Measurements from ENCODE around the gene FGGY.
"Not testable (repeated sequence)": the region's sequence is repeated elsewhere in the genome, so short reads cannot be mapped to it uniquely, and the experiment has no call there.

Gene FGGY

DNA sequence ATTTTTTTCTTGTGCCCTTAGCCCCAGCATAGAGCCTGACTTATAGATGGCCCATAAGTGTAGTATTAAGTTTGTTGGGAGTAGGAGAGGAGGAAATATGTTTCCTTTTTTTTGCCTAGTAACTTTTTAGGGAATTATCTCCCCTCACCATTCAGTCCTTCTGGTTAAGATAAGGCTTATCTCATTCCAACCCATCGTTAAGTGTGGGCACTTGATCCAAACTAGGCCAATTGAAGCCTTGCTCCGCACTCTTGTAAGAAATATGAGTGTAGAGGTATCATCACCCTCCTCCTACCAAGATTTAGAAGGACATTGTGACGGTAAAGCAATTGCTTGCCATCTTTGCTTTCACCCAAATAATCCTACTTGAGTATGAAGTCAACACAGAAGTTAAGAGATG is 8.8 kb upstream of the FGGY start:
- DNase-seq (ENCODE audit: low read depth): no peak

DNA sequence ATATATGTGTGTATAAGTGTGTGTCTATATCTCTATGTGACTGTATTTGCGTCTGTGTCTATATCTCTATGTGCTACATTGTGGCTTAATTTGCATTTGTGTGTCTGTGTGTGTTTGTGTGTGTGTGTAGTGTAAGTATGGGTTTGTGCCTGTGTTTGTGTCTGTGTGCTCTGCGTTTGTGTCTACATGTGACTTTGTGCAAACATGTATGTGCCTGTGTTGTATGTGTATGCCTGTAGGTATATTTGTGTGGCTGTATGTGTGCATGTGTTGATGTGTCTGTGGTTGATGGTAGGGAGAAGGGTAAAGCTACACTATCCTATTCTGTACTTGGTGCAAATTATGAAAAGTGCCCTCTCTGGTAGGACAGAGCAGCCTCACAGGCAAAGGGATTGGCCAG is 7.3 kb upstream of the FGGY start:
- no peak for DNase-seq (ENCODE audit: low read depth)

DNA sequence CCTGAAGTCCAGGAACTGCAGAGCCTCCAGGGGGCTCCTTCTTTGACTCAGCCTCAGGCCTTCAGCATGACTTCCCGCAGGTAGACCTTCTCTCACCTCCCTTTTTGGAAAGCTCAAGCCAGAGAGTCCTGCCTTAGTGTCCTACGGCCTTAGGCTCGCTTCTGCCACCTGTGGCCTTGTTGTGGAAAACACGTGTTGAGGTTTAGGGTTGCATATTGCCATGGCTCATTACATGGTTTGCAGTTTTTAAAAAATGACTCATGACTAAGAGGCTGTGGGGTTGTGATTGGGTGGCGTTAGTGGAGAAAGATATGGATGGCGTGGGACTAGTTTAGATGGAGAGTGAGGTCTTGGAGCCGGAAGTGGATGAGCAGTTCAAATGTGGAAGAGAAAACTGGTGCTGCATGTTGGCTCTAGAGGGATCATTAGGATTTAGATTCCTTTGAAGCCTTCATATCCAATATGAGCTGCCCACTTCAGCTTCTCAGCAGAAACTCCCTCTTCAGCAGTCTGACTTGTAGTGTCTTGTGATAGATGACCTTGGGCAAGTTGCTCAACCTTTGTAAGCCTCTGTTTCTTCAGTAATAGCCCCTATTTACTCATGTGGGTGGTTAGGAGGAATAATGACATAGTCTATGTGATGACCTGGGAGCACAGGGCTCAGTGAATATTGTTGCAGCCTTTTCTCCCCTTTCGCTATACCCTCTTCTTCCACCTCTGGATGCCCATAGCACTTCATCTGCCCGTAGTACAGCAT is 6.5 kb upstream of the FGGY start:
- no peak for DNase-seq (ENCODE audit: low read depth)

DNA sequence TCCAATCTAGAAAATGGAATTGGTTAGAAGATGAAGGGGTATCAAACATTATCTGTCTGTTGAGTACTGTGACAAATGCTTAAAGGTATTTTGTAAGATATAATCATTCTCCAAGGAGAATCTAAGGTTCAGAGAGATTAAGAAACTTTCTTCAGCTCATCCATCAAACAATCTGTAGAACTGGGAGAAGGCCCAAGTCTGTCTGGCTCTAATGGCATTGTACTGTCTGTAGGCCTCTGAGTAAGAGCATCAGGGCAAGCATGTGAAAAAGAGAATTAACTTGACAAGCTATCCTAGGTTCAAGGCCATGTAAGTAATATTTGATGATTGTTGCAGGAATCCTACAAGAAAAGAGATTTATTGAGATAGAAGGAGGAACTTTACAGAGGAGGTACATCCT is 5.3 kb upstream of the FGGY start:
- DNase-seq (ENCODE audit: low read depth): no peak

DNA sequence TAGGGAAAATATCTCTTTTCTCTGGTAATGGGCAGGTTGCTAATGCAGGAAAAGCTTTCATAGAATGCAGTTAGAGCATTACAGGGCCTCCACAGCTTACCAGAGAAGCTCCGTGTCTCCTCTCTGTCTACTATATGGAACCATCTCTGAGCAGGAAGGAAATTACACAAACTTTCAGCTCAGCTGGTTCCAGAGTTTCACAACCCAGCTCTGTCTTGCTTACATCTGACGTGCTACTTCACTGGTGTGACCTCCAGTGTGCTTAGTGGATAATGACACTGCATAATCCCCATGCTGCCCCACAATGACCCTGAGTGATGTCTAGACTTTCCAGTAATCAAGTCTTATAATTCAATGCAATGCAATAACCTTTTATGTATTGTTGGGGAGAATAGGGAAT is 4.3 kb upstream of the FGGY start:
- DNase-seq (ENCODE audit: low read depth): no peak

DNA sequence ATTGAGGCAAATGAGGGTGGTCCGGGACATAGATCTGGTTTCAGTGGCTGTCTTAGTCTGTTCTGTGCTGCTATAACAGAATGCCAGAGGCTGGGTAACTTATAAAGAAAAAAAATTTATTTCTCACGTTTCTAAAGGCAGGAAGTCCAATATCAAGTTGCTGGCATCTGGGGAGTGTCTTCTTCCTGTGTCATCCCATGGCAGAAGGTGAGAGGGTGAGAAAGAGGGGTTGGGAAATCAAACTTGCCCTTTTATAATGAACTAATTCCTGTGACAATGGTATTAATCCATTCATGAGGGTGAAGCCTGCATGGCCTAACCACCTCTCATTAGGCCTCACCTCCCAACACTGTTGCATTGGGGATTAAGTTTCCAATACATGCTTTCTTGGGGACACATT is 3.7 kb upstream of the FGGY start:
- DNase-seq (ENCODE audit: low read depth): no peak

DNA sequence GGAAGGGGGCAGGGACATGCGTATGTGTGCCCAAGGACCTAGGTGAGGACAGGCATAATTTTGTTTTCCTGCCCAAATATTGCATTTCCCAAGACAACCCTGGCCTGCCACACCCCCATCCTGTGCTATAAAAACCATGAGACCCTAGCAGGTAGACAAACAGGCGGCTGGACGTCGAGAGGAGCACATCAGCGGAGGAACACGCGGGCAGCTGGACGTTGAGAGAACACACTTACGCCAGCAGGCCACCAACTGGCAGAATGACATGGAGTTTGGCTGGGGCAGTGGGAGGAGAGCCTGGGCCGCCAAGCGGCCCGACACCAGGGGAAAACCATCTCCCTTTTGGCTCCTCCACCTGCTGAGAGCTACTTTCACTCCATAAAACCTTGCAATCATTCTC is 3.0 kb upstream of the FGGY start:
- no peak for DNase-seq (ENCODE audit: low read depth)

DNA sequence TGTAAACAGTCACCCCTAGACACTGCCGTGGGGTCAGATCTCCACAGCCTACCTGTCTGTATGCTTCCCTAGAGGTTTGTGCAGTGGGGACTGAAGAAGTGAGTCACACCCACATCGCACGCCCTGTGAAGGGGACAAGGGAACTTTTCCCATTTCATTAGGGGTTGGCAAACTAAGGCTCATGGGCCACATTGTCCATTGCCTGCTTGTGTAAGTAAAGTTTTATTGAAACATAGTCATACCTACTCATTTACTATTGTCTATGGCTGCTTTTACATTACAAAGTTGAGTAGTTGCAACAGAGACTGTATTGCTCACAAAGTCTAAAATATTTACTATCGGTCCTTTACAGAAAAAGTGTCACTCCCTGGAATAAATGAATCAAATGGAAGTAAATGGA is 2.5 kb upstream of the FGGY start:
- DNase-seq (ENCODE audit: low read depth): no peak

DNA sequence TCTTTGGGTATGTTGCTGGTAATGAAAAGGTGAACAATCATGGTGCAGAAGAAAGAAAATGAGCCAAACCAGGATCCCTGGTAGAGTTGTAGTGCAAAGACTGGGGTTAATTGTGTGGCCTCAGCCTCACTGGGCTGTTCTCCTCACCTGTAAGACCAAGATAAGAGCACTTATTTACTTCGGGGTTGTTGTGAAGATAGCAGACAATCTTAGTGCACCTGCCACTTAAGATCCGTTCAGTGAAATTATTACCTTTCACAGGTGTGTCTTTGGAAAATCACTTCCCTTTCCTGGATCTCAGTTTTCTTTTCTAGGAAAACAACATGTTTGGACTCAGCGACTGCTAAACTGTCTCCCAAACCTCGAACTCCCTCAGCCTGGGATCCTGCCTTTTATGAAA is 1.3 kb upstream of the FGGY start:
- no peak for DNase-seq (ENCODE audit: low read depth)

DNA sequence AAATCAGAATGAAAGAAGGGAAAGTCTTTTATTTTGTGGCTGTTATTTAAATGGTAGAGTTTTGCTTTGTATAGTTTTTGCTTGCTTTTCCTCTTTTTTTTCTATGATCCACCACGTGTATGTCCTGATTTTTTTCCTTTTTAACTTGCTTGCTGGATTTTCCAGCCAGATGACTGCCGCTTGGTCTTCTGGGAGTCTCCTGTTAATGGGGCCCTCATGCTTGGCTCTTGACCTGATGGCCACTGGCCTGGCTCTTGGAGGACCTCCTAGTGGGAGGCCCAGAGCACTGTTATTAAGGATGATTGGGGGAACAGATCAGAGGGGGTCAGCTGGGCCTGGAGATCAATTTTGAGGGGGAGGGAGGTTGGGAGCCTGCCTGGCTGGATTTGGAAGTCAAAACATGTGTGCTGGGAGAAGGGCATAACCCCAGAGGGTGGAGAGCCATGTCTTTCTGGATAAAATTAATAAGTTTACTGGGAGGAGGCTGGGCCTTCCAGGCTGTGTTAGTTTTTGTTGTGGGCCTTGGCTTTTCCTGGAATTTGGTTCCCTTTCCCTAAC is 1.2 kb downstream of the FGGY start:
- DNase-seq (ENCODE audit: low read depth): no peak

DNA sequence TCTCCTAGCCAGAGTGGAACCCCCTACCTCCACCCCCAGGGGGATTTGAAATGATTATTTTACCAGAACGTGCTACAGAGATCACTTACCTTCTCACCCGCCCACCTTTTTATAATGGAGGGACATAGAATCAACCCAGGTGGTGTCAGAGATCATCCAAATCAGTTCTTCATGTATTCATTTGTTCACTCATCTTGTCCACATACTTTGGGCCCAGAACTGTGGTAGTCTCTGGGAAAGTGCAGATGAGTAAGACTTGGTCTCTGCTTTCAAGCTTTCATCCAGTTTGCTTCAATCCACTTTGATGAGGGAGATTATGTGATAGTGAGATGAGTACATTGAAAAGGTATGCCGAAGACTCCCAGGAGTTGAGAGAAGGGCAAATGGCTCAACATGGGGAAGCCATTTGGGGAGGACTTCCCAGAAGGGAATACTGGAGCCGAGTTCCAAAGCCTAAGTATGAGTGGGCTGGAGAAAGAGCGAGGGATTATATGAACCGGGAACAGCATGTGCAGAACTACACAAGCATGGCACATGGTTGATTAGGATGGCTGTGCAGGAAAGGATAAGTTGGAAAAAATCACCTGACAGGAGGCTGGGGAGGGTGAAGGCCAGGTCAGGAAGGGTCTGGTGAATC is 1.9 kb downstream of the FGGY start:
- DNase-seq (ENCODE audit: low read depth): no peak

DNA sequence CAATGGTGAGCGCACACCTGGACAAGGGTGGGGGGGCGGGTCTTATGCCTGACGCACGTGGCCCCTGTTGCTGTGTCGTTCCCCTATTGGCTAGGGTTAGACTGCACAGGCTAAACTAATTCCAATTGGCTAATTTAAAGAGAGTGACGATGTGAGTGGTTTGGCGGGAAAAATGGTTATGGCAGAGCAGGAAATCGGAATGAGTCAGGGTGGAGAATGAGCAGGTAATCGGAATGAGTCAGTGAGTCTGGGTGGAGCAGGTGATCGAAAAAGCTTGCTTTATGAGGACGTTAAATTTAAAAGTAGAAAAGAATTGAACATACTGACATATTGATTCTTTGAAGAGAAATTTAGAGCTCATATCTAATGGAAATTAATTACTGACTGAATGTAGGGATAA is 2.8 kb downstream of the FGGY start:
- DNase-seq (ENCODE audit: low read depth): not testable (repeated sequence)

DNA sequence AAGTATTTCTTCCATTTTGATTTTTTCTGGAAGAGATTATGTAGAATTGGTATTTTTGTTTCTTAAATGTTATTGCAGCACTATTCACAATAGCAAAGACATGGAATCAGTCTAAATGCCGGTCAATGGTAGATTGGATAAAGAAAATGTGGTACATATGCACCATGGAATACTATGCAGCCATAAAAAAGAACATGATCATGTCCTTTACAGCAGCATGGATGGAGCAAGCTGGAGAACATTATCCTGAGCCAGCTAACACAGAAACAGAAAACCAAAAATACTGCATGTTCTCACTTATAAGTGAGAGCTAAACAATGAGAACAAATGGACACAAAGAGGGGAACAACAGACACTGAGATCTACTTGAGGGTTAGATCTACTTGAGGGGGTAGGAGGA is 5.4 kb downstream of the FGGY start:
- DNase-seq (ENCODE audit: low read depth): no peak

DNA sequence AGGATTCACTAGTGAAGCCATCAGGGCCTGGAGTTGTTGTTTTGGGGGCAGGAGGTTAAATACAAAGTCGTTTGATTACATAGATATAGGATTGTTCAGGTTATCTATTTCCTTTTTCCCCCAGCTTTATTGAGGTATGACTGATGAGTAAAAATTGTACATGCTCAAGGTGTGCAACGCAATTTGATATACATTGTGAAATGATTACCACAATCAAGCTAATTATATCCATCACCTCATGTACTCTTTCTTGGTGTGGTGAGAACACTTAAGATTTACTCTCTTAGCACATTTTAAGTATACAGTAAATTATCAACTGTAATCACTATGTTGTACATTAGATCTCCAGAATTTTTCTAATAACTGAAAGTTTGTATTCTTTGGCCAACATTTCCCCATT is 6.0 kb downstream of the FGGY start:
- DNase-seq (ENCODE audit: low read depth): no peak

DNA sequence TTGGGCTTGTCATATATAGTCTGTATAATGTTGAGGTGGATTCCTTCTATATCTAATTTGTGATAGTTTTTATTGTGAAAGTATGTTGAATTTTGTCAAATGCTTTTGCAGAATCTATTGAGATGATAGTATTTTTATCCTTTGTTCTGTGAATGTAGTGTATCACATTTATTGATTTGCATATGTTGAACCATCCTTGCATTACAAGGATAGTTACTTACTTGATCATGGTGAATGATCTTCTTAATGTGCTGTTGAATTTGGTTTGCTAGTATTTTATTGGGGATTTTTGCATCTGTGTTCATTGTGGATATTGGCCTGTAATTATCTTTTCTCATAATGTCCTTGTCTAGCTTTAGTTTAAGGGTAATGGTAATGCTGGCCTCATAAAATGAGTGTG is 8.3 kb downstream of the FGGY start:
- no peak for DNase-seq (ENCODE audit: low read depth)

DNA sequence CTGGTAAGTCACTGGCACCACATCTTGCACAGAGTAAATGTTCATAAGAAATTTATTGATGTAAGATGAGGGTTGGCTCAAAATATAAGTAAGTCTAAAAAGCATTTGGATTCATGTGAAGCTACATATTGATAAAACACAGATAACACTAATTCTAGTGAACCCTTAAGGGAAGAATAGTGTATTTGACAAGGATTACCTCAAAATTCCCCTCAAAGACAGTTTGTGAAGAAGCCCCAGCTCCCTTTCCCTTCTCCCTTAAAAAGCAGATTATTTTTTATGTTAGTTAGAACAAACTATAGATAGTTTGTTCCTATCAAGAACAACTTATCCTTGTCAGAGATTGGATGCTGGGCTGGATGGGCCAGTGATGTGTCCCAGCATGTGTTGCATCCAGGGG is 10.7 kb downstream of the FGGY start:
- no peak for DNase-seq (ENCODE audit: low read depth)

DNA sequence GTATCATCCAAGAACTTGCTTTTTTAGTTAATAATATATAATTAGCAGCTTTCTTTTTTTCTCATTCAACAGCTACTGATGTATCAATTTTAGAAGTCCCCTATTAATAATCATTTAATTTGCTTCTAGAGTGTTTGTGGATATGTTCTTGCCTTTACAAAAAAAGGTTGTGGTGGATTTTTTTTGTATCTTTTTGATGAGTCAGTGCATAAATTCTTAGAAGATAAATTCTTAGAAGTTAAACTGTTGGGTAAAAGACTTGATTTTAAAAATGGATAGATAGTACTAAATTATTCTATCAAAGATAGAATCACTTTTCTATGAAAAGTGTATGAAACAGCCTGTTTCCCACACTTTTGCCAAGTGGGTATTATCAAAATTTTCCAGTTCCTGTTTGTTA is 11.9 kb downstream of the FGGY start:
- DNase-seq (ENCODE audit: low read depth): no peak

DNA sequence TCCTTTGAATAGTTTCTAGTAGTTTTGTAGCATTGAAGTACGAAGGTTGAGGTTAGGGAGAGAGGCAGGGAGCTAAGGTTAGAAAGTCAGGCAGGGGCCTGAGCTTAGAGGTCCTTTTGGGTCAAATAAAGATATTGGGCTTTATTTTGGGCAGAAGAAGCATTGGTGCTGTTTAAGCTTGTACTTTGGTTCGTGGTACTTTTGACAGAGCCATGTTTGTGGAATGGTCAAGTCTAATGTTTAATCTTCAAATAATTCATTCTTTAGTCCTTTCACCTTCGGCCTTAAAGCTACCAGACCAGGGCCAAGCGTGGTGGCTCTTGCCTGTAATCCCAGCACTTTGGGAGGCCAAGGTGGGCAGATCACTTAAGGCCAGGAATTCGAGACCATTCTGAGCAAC is 12.5 kb downstream of the FGGY start:
- DNase-seq (ENCODE audit: low read depth): no peak

DNA sequence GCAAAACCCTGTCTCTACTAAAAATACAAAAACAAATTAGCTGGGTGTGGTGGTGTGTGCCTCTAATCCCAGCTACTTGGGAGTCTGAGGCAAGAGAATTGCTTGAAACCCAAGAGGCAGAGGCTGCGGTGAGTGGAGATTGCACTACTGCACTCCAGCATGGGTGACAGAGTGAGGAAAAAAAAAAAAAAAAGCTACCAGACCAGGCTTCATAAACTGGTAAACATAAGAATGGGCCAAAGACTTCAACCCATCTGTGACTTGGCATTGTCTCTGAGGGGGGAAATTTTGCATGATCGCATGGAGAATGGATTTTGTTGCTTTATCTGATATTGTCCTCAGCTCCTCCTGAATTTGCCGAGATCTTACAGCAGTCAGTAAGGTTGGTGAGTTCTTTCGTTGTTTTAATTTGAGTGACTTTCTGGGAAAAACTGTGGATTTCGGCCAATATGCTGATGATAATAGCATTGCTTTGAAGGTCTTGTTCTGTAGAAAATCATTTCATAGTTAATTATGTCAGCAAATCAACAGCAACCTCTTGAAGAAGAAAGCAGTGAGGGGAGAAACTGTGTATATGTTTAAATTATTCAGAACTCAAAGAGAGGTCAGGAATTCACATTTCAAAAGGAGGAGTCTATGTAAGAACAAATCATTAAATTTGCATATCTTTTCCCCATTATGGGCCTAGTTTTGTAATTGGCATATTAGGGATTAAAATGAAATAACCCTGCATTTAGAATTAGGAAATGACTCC is 13.1 kb downstream of the FGGY start:
- no peak for DNase-seq (ENCODE audit: low read depth)

DNA sequence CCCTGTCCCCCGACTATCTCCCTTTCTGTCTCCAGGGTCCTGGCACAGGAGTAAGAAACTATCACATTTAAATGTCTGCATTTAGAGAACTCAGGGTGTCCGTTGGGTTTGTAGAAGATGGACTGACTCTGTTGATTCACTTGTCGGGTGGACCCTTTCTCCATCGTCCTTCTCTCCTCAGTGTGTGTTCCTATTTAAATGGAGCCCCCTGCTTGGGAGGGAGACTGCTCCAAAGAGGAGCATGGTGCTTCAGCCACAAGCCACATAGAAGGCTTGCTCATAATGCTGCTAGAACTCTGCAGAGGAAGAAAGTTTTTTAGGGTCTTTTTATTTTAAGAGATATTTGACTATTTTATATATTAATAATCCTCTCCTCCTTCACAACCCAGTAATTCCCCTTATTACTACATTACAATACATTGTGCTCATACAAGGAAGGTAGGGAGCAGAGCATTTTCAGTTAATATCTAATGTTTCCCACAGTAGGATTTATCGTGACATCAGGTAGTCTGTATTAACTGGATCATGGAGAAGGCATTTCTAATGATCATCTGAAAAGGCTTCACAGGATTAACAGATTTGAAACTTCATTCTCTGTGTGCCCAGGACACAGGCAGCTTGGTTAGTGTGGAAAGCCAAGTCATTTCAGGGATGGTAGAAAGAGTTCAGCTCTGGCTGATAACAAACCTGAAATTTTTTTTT is 13.8 kb downstream of the FGGY start:
- no peak for DNase-seq (ENCODE audit: low read depth)

DNA sequence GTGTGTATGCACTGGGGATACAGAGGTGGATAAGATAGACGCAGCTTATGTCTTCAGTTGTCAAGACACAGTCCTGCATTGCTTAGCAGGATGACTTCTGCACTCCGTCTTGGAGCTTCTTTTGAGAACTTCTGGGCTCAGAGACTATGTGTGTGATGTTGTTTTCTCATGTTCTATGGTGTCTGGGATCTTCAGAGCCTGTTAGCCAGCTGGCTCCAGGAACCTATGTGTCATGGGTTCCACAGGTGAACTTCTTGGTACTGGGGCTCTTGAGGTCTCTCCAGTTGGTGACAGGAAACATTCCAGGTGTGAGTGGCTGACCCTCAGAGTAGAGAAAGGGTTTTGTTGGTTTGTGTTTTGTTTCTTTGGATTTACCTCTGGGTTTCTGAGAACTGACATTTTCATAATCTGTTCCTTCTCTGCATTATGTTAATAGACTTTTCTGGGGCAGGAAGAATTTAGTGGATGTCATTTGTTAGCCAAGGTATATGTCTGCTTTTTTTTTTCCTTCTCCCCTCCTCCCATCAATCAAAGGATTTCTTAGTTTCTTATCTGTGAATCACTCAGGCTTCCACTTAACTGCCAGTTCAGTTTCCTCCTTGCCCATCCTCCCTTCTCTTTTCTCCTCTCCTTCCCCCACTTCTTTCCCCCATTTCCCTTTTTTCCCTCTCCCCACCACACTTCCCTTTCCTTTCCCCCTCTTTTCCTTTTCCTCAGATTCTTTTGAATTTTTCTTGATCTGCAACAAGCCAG is 18.1 kb downstream of the FGGY start:
- DNase-seq (ENCODE audit: low read depth): no peak

Measured in stimulated activated CD4-positive, alpha-beta T cell treated with anti-CD3 and anti-CD28 coated beads, Interleukin-2, amount 100 ng/mL, for 4 hours (primary cell).